Fibroblast of pulmonary artery (primary cell): ENCODE results near the gene PRR5L.

Source experiments
- DNase-seq: peaks from one replicate; pipeline ENCODE4 v3.0.0-alpha.2; 2010; ENCODE audit warnings: low read depth
- H3K4me3 ChIP-seq: replicated peaks from 2 replicates; pipeline ENCODE4 v1.5.1; 2011; ENCODE audit warnings: low read depth, mild to moderate bottlenecking, control low read depth, low read length, moderate library complexity
- TF ChIP-seq, protein P1 (sequence below): IDR thresholded peaks from 2 replicates; pipeline ENCODE4 v1.5.1; 2011; ENCODE audit warnings: mild to moderate bottlenecking, control low read depth, low read length, inconsistent platforms; ENCODE audit errors: missing control alignments

Gene PRR5L

DNA sequence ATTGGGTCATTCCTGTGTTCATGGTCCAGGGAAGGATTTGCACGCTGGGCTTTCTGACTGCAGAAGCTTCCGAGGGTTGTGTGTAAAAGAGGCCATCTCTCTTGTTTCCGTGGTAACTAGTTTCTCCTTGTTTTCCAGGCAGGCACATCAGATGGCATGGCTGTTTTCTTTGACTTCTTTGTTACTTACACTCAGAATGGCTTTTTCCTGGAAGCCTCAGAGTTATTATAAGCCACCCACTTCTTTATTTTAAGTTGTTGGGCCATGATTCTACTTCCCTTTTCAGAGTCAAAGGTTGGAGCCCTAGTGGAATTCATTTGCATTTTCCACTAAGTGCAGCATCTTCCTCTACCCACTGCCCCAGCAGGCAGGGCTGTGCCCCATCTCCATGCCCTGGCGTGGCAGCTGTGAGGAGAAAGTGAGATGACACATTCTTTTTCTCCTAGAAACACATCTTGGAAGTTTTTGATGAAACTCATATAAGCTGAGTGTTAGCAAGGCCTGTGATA, 94.9 kb downstream of the PRR5L start:
- no peak overlapping the region for H3K4me3 ChIP-seq
- DNase-seq, result no peak
- TF ChIP-seq, protein P1, sequence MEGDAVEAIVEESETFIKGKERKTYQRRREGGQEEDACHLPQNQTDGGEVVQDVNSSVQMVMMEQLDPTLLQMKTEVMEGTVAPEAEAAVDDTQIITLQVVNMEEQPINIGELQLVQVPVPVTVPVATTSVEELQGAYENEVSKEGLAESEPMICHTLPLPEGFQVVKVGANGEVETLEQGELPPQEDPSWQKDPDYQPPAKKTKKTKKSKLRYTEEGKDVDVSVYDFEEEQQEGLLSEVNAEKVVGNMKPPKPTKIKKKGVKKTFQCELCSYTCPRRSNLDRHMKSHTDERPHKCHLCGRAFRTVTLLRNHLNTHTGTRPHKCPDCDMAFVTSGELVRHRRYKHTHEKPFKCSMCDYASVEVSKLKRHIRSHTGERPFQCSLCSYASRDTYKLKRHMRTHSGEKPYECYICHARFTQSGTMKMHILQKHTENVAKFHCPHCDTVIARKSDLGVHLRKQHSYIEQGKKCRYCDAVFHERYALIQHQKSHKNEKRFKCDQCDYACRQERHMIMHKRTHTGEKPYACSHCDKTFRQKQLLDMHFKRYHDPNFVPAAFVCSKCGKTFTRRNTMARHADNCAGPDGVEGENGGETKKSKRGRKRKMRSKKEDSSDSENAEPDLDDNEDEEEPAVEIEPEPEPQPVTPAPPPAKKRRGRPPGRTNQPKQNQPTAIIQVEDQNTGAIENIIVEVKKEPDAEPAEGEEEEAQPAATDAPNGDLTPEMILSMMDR, result no peak

DNA sequence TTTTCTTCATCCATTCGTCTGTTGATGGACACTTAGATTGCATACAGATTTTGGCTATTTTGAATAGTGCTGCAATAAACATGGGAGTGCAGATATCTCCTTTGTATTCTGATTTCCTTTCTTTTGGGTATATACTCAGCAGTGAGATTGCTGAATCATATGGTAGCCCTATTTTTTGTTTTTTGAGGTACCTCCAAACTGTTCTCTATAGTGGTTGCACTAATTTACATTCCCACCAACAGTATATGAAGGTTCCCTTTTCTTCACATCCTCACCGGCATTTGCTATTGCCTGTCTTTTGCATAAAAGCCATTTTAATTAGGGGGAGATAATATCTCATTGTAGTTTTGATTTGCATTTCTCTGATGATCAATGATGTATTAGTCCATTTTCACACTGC, 96.1 kb downstream of the PRR5L start:
- H3K4me3 ChIP-seq, result no peak overlapping the region
- no peak for DNase-seq
- TF ChIP-seq, protein P1, result no peak

- H3K4me3 ChIP-seq, result no peak overlapping the region
- TF ChIP-seq, protein P1, result no peak
- no peak for DNase-seq
Measured at GRCh38 chr11:36394056-36394455, 98.0 kb downstream of the PRR5L start.

DNA sequence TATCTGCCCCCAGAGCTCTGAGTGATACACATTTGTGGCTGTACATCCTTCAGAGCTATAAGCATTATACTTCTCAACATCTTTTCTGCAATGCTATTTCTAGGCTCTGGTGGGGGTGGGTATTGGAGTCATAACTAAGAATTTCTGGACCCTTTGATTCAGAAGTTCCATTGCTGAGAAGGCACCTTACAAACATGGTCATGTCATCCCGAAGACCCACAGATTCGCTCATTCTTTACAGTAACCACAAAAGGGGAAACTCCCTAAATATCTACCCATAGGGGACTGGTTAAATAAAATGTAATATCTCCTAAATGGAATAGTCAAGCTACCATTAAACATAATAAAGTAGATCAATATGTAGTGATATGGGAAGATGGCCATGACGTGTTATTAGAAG, 98.8 kb downstream of the PRR5L start:
- TF ChIP-seq, protein P1, result no peak
- no peak for DNase-seq
- no peak overlapping the region for H3K4me3 ChIP-seq

GRCh38 chr11:36395978-36396736, 100.1 kb downstream of the PRR5L start:
- no peak for DNase-seq
- no peak overlapping the region for H3K4me3 ChIP-seq
- TF ChIP-seq, protein P1, result no peak

DNA sequence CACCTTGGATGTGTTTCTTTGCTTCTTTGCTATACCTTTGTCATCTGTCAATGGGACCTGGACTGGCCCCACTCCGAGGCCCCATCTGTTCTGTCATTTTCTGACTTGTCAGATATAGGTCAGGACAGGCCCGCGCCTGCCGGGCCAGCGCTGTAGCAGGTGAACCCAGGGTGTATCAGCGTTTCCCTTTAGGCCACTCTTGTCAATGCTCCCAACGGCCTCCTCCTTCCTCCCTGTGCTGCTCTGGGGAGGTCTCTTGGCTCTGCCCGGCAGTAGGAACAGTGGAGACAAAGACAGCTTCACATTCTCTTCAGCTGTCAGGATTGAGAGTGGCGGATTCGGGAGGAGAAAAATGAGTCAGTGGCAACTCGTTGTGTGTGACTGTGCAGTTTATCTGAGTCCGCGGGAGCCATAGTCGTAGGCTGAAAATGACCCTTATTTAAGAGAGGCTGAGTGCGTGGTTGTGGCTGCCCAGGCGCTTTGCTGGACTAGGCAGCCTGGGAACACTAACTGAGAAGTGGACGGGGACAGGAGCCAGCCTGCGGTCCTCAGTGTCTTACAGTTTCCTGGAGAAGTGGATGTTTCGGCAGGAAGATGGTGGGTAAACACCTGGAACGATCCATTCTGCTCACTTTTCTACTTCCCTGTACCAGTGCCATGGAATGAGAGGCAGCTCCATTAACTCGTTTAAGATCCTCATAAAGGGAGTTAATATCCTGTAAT, 102.3 kb downstream of the PRR5L start:
- TF ChIP-seq, protein P1, result no peak
- no peak for DNase-seq
- no peak overlapping the region for H3K4me3 ChIP-seq
